H1 (cell line): ENCODE results near the gene EPHB6. TPM values are rescaled to one million over a fixed set of nuclear protein-coding genes. Genes with fewer than 3 reads are reported as not detected.

Experiments
- ATF2 ChIP-seq: IDR thresholded peaks from 2 replicates; pipeline ENCODE4 v1.6.1; 2012; ENCODE audit warnings: low read length, inconsistent platforms
- ATF3 ChIP-seq: IDR thresholded peaks from 2 replicates; pipeline ENCODE4 v1.6.1; 2011; ENCODE audit warnings: low read depth, mild to moderate bottlenecking, low read length; ENCODE audit not compliant: insufficient read depth
- CBX5 ChIP-seq: fragments of 300-800, 300-1000 bp; sonication (generic); IDR thresholded peaks from 2 replicates; pipeline ENCODE4 v1.7.1; 2016; ENCODE audit warnings: antibody characterized with exemption, low read length, low read depth
- CHD7 ChIP-seq: fragments of 300-600 bp; sonication (generic); IDR thresholded peaks from 2 replicates; pipeline ENCODE4 v1.7.1; 2012; ENCODE audit warnings: low read length, moderate library complexity, mild to moderate bottlenecking, inconsistent platforms; ENCODE audit not compliant: insufficient replicate concordance
- CREB1 ChIP-seq: IDR thresholded peaks from 2 replicates; pipeline ENCODE4 v1.6.1; 2012; ENCODE audit warnings: inconsistent platforms
- KDM4A ChIP-seq: IDR thresholded peaks from one replicate; pipeline ENCODE4 v1.7.1; 2012; ENCODE audit warnings: low read depth, mild to moderate bottlenecking, moderate library complexity, low read length, inconsistent platforms; ENCODE audit not compliant: severe bottlenecking
- MAFK ChIP-seq: IDR thresholded peaks from 2 replicates; pipeline ENCODE4 v1.6.1; 2012; ENCODE audit warnings: low read depth, mild to moderate bottlenecking, improper control_type of control experiment, low read length
- NRF1 ChIP-seq: IDR thresholded peaks from 2 replicates; pipeline ENCODE4 v1.6.1; 2011; ENCODE audit warnings: mild to moderate bottlenecking, low read depth, low read length, improper control_type of control experiment
- POLR2A ChIP-seq, 2 experiments: IDR thresholded peaks; 1 replicate in 1 of 2; 2 replicates in 1 of 2; pipeline ENCODE4 v1.6.1; 2011; ENCODE audit warnings: low read depth in 2 of 2, low read length in 2 of 2, mild to moderate bottlenecking in 2 of 2; ENCODE audit errors: control extremely low read depth in 1 of 2
- SP4 ChIP-seq: IDR thresholded peaks from 2 replicates; pipeline ENCODE4 v1.6.1; 2012; ENCODE audit warnings: low read length, inconsistent platforms
- TAF1 ChIP-seq: IDR thresholded peaks from 2 replicates; pipeline ENCODE4 v1.6.1; 2011; ENCODE audit warnings: mild to moderate bottlenecking, low read depth, low read length
- polyA plus RNA-seq, 7 experiments: library from polyadenylated mRNA; depleted of rRNA in 3 of 7; stranded (reverse) in 5 of 7; unstranded in 2 of 7; fragments of >200 nt in 5 of 7; fragments of 200-250 nt in 2 of 7; gene quantifications; 1 replicate in 5 of 7; 2 replicates in 1 of 7; 4 replicates in 1 of 7; pipeline versions ENCODE4 v1.2.1 to v1.2.3, GENCODE V29; 2011 to 2013; ENCODE audit warnings: missing spikeins in 2 of 7, mixed read lengths in 2 of 7
- total RNA-seq: library from RNA; stranded (reverse); fragmentation: NEBNext Ultra II Directional; extraction: Animal tissue kit (Norgen Biotek cat#: 25700); gene quantifications from 2 replicates; pipeline ENCODE4 v1.2.1, GENCODE V29; 2021

Gene EPHB6
- total and polyA plus RNA-seq, 2 of the 8 experiments (the other 6 are each of a cell fraction or from before 2014, with no cell fraction given), result 19.7 TPM

GRCh38 chr7:142862351-142862750 lies 7.5 kb downstream of the EPHB6 start (continued):
- no peak for TF ChIP-seq CHD7
- no peak for TF ChIP-seq CBX5
- no peak for TF ChIP-seq TAF1
- TF ChIP-seq MAFK, result no peak
- no peak for TF ChIP-seq POLR2A (IDR thresholded peaks at IDR 0.05; ENCODE audit: control extremely low read depth in 1 of 2, low read depth in 2 of 2, low read length in 2 of 2)
- TF ChIP-seq NRF1, result no peak
- TF ChIP-seq KDM4A, result no peak
- no peak for TF ChIP-seq SP4
- TF ChIP-seq CREB1, result no peak
- no peak for TF ChIP-seq ATF2
- TF ChIP-seq ATF3, result no peak
